Measurements from ENCODE around the gene NFIX.

- no peak for TF ChIP-seq ZNF124 (CRISPR knock-in tag; IDR thresholded peaks at IDR 0.05)
- no peak for TF ChIP-seq SIN3A (IDR thresholded peaks at IDR 0.05; ENCODE audit: borderline replicate concordance, low read depth, low read length)
- no peak for TF ChIP-seq CTCF (CRISPR knock-in tag; IDR thresholded peaks at IDR 0.05)
- no peak for TF ChIP-seq CEBPZ (IDR thresholded peaks at IDR 0.05; ENCODE audit: low read length)
- TF ChIP-seq PATZ1 (CRISPR knock-in tag; IDR thresholded peaks at IDR 0.05) = no peak
- TF ChIP-seq E2F1 (CRISPR knock-in tag; IDR thresholded peaks at IDR 0.05) = no peak
- TF ChIP-seq NR3C1 (CRISPR knock-in tag; IDR thresholded peaks at IDR 0.05) = no peak
Observed at GRCh38 chr19:12987190-12987589, 8.1 kb upstream of the NFIX start.
